ENCODE measurements around the gene CNNM4.

CNNM4 gene

GRCh38 chr2:96759548-96759947, 1.2 kb upstream of the CNNM4 start:
- no peak for ATAC-seq

- peak; percentile 75 to 80 for ATAC-seq
These were observed 507 bp downstream of the CNNM4 start for GRCh38 chr2:96760986-96761832.

- no peak for ATAC-seq
These were observed 2.0 kb downstream of the CNNM4 start for GRCh38 chr2:96762529-96763311.

GRCh38 chr2:96763511-96764252, 3.0 kb downstream of the CNNM4 start:
- no peak for ATAC-seq

GRCh38 chr2:96764253-96764637, 3.5 kb downstream of the CNNM4 start:
- ATAC-seq = no peak

GRCh38 chr2:96767135-96767871, 6.6 kb downstream of the CNNM4 start:
- no peak for ATAC-seq

GRCh38 chr2:96768083-96768561, 7.4 kb downstream of the CNNM4 start:
- no peak for ATAC-seq

GRCh38 chr2:96769814-96770213, 9.1 kb downstream of the CNNM4 start:
- ATAC-seq = no peak

GRCh38 chr2:96770442-96771202, 9.9 kb downstream of the CNNM4 start:
- ATAC-seq = no peak

GRCh38 chr2:96771796-96772618, 11.3 kb downstream of the CNNM4 start:
- ATAC-seq = no peak

GRCh38 chr2:96772903-96773671, 12.4 kb downstream of the CNNM4 start:
- ATAC-seq = peak; percentile 72 to 77

GRCh38 chr2:96773922-96774321, 13.2 kb downstream of the CNNM4 start:
- ATAC-seq = peak; percentile 37 to 43

GRCh38 chr2:96775160-96775559, 14.5 kb downstream of the CNNM4 start:
- ATAC-seq = no peak

GRCh38 chr2:96783388-96783787, 22.7 kb downstream of the CNNM4 start:
- no peak for ATAC-seq

GRCh38 chr2:96787411-96787810, 26.7 kb downstream of the CNNM4 start:
- ATAC-seq = no peak

GRCh38 chr2:96788442-96789244, 27.9 kb downstream of the CNNM4 start:
- ATAC-seq = no peak

- ATAC-seq = no peak
These were observed 28.5 kb downstream of the CNNM4 start for GRCh38 chr2:96789245-96789617.

- no peak for ATAC-seq
These were observed 32.4 kb downstream of the CNNM4 start for GRCh38 chr2:96792772-96793749.

All from activated CD4-positive, CD25-positive, alpha-beta regulatory T cell treated with anti-CD3 and anti-CD28 coated beads, Interleukin-2, amount 50 U/mL, for 24 hours (primary cell).